Prostate gland (tissue), 2 donors: ENCODE results near the gene ASH1L. TPM values are rescaled to one million over a fixed set of nuclear protein-coding genes. Genes with fewer than 3 reads are reported as not detected.

Source experiments
- DNase-seq: peaks from one replicate; pipeline ENCODE4 v3.0.0-alpha.2; 2019; ENCODE audit warnings: low spot score
- H3K27ac ChIP-seq, 2 donors: fragments of 200-600 bp; sonication (generic); 2 replicates each; pipeline ENCODE4 v1.5.1; 2017 to 2019
- H3K27me3 ChIP-seq: fragments of 200-600 bp; sonication (generic); replicated peaks from 2 replicates; pipeline ENCODE4 v1.5.1; 2019; ENCODE audit not compliant: insufficient read depth
- H3K36me3 ChIP-seq, 2 donors: fragments of 200-600 bp; sonication (generic); 1 replicate in 1 of 2; 2 replicates in 1 of 2; pipeline versions ENCODE4 v1.5.1 to v1.8.1; 2017 to 2019
- H3K4me1 ChIP-seq: fragments of 200-600 bp; sonication (generic); replicated peaks from 2 replicates; pipeline ENCODE4 v1.5.1; 2019
- H3K4me3 ChIP-seq, 2 donors: fragments of 200-600 bp; sonication (generic); 2 replicates each; pipeline ENCODE4 v1.5.1; 2017 to 2019
- H3K9me3 ChIP-seq: fragments of 200-600 bp; sonication (generic); 2 replicates; pipeline ENCODE4 v1.5.1; 2017
- CTCF ChIP-seq, 4 experiments: fragments of 200-600 bp in 2 of 4; fragments of 450-650 bp in 2 of 4; sonication (generic) in 2 of 4; IDR thresholded peaks; 1 replicate in 3 of 4; 2 replicates in 1 of 4; pipeline ENCODE4 v1.5.1; 2016 to 2019; ENCODE audit warnings: antibody characterized with exemption in 4 of 4, mild to moderate bottlenecking in 2 of 4, moderate library complexity in 2 of 4
- POLR2A ChIP-seq: fragments of 450-650 bp; IDR thresholded peaks from one replicate; pipeline ENCODE4 v1.6.1; 2016; ENCODE audit warnings: antibody characterized with exemption, mild to moderate bottlenecking
- POLR2AphosphoS5 ChIP-seq: sonication (generic); formaldehyde crosslinking; IDR thresholded peaks from one replicate; pipeline ENCODE4 v1.6.1; 2017; ENCODE audit warnings: antibody characterized with exemption
- WGBS: methylation state at CpG from one replicate; pipeline ENCODE4 v1.1.5; 2018; 5-methylcytosine and 5-hydroxymethylcytosine counted together
- intact Hi-C: fragments of 100-400 bp; cut with DNase I; formaldehyde crosslinking; loops from one replicate; pipeline ENCODE4 v1.14.2; 2022
- total RNA-seq, 2 donors: library from RNA; depleted of rRNA; stranded (reverse); fragments of >200 nt; gene quantifications; one replicate each; pipeline ENCODE4 v1.1.0, GENCODE V29; 2016

ASH1L gene
- total RNA-seq, 2 donors from 2014 or later = 53.1 to 66.2 TPM

GRCh38 chr1:155325603-155325893 lies 237.1 kb downstream of the ASH1L start:
- H3K4me1 ChIP-seq = peaks cover 4% of the 10 kb centered on the region
- WGBS = 30% methylated on average over 6 of the region's 6 CpGs
- intact Hi-C loops = loop anchor here (2.0 kb wide), 1 partner anchor 17 kb away; the partner anchor contains the start of gene FDPS
- H3K36me3 ChIP-seq = no peaks in the 10 kb centered on the region
- no peak for DNase-seq
- TF ChIP-seq CTCF (IDR thresholded peaks at IDR 0.05) (no peak), POLR2A (no peak), POLR2AphosphoS5 (no peak)
- peak overlapping the region; percentile 95 to 97 for H3K27ac ChIP-seq
- H3K9me3 ChIP-seq = no peaks in the 10 kb centered on the region
- H3K27me3 ChIP-seq = no peaks in the 10 kb centered on the region
- H3K4me3 ChIP-seq = peak overlapping the region; percentile 86 to 88

- Histone ChIP-seq H3K27me3 (no peaks in the 10 kb centered on the region), H3K27ac (peak overlapping the region; percentile 95 to 97), H3K4me1 (peaks cover 4% of the 10 kb centered on the region), H3K4me3 (peak overlapping the region; percentile 86 to 88), H3K36me3 (no peaks in the 10 kb centered on the region), H3K9me3 (no peaks in the 10 kb centered on the region)
- TF ChIP-seq POLR2A = peak; percentile 8
- TF ChIP-seq POLR2AphosphoS5 = no peak
- peak in 3 of 4 experiments; percentile 42 to 66 (median 50) for TF ChIP-seq CTCF (IDR thresholded peaks at IDR 0.05)
- DNase-seq = peak; percentile 70
- intact Hi-C loops = loop anchor here (2.0 to 5.0 kb wide), 5 partner anchors 16 to 267 kb away; partner anchors contain the start of genes ASH1L, ENTREP3 and FDPS
- 3% methylated on average over 58 of the region's 59 CpGs for WGBS
Observed at GRCh38 chr1:155324717-155325602, 237.6 kb downstream of the ASH1L start.

GRCh38 chr1:155324037-155324716 lies 238.4 kb downstream of the ASH1L start:
- Histone ChIP-seq H3K36me3 (no peaks in the 10 kb centered on the region), H3K27ac (peak overlapping the region; percentile 95 to 97), H3K27me3 (no peaks in the 10 kb centered on the region), H3K4me1 (peaks cover 4% of the 10 kb centered on the region), H3K9me3 (no peaks in the 10 kb centered on the region), H3K4me3 (peak overlapping the region; percentile 86 to 88)
- under 1% methylated on average over 36 of the region's 44 CpGs for WGBS
- TF ChIP-seq CTCF (IDR thresholded peaks at IDR 0.05) (peak in 1 of 4 experiments; percentile 31), POLR2A (peak; percentile 87), POLR2AphosphoS5 (peak; percentile 92)
- peak; percentile 97 for DNase-seq
- intact Hi-C loops = loop anchor here (2.0 to 5.0 kb wide), 5 partner anchors 15 to 268 kb away; partner anchors contain the start of genes ASH1L, ENTREP3 and FDPS

- peak overlapping the region; percentile 95 to 97 for H3K27ac ChIP-seq
- H3K36me3 ChIP-seq = no peaks in the 10 kb centered on the region
- H3K9me3 ChIP-seq = no peaks in the 10 kb centered on the region
- peaks cover 4% of the 10 kb centered on the region for H3K4me1 ChIP-seq
- WGBS = under 1% methylated on average over 29 of the region's 29 CpGs
- H3K27me3 ChIP-seq = no peaks in the 10 kb centered on the region
- intact Hi-C loops = loop anchor here (2.0 to 5.0 kb wide), 5 partner anchors 15 to 269 kb away; partner anchors contain the start of genes ASH1L, ENTREP3 and FDPS
- peak overlapping the region; percentile 86 to 88 for H3K4me3 ChIP-seq
- TF ChIP-seq CTCF (IDR thresholded peaks at IDR 0.05) (no peak), POLR2A (peak; percentile 6)
- DNase-seq = peak; percentile 84
Observed at GRCh38 chr1:155323729-155324036, 238.9 kb downstream of the ASH1L start.
